ENCODE data around the gene LTBP3.
A peak's percentile ranks its signal among the peaks of the same experiment; 100 is the strongest.

The LTBP3 gene

GRCh38 chr11:65596520-65596919, 38.4 kb upstream of the LTBP3 start:
- H3K4me3 ChIP-seq (ENCODE audit: control insufficient read depth, low read depth, low read length): no peak overlapping the region
- no peak for TF ChIP-seq CTCF (IDR thresholded peaks at IDR 0.05; ENCODE audit: control insufficient read depth, insufficient read depth, low read depth, low read length, missing control alignments)

GRCh38 chr11:65595543-65596281, 37.6 kb upstream of the LTBP3 start, which contains the start of gene KCNK7:
TSS of gene KCNK7 (minus strand) at chr11:65595800. CDS start at chr11:65595772, 28 bp downstream.
- no peak within 1 kb of the TSS for H3K4me3 ChIP-seq (ENCODE audit: control insufficient read depth, low read depth, low read length)
- no peak for TF ChIP-seq CTCF (IDR thresholded peaks at IDR 0.05; ENCODE audit: control insufficient read depth, insufficient read depth, low read depth, low read length, missing control alignments)
- no peak for DNase-seq (ENCODE audit: low read depth)

More at GRCh38 chr11:65596520-65596919, 38.4 kb upstream of the LTBP3 start:
- no peak for DNase-seq (ENCODE audit: low read depth)

GRCh38 chr11:65595131-65595530, 37.0 kb upstream of the LTBP3 start:
- no peak for DNase-seq (ENCODE audit: low read depth)
- no peak for TF ChIP-seq CTCF (IDR thresholded peaks at IDR 0.05; ENCODE audit: control insufficient read depth, insufficient read depth, low read depth, low read length, missing control alignments)
- H3K4me3 ChIP-seq (ENCODE audit: control insufficient read depth, low read depth, low read length): no peak overlapping the region

GRCh38 chr11:65593518-65594414, 35.6 kb upstream of the LTBP3 start:
- no peak for DNase-seq (ENCODE audit: low read depth)
- peak; percentile 73 for TF ChIP-seq CTCF (IDR thresholded peaks at IDR 0.05; ENCODE audit: control insufficient read depth, insufficient read depth, low read depth, low read length, missing control alignments)
- no peak overlapping the region for H3K4me3 ChIP-seq (ENCODE audit: control insufficient read depth, low read depth, low read length)

- TF ChIP-seq CTCF (IDR thresholded peaks at IDR 0.05; ENCODE audit: control insufficient read depth, insufficient read depth, low read depth, low read length, missing control alignments): no peak
- H3K4me3 ChIP-seq (ENCODE audit: control insufficient read depth, low read depth, low read length): no peak overlapping the region
- no peak for DNase-seq (ENCODE audit: low read depth)
Measured at GRCh38 chr11:65592858-65593517, 34.8 kb upstream of the LTBP3 start.
